Measurements from ENCODE around the gene SPIRE2.
A peak's percentile ranks its signal among the peaks of the same experiment; 100 is the strongest.
"Not testable (repeated sequence)": the region's sequence is repeated elsewhere in the genome, so short reads cannot be mapped to it uniquely, and the experiment has no call there.

SPIRE2 gene

GRCh38 chr16:89808475-89808874 is 19.8 kb upstream of the SPIRE2 start:
- peak; percentile 4 for FAIRE-seq

GRCh38 chr16:89811321-89811720 is 17.0 kb upstream of the SPIRE2 start:
- DNase-seq (ENCODE audit: insufficient read length, low spot score): no peak
- FAIRE-seq: no peak

More at GRCh38 chr16:89808475-89808874, 19.8 kb upstream of the SPIRE2 start:
- no peak for DNase-seq (ENCODE audit: insufficient read length, low spot score)

- FAIRE-seq: no peak
- no peak for DNase-seq (ENCODE audit: insufficient read length, low spot score)
Measured at GRCh38 chr16:89815639-89816348, 12.5 kb upstream of the SPIRE2 start.

- DNase-seq (ENCODE audit: insufficient read length, low spot score); FAIRE-seq: not testable (repeated sequence)
Measured at GRCh38 chr16:89818851-89819403, 9.3 kb upstream of the SPIRE2 start.

DNA sequence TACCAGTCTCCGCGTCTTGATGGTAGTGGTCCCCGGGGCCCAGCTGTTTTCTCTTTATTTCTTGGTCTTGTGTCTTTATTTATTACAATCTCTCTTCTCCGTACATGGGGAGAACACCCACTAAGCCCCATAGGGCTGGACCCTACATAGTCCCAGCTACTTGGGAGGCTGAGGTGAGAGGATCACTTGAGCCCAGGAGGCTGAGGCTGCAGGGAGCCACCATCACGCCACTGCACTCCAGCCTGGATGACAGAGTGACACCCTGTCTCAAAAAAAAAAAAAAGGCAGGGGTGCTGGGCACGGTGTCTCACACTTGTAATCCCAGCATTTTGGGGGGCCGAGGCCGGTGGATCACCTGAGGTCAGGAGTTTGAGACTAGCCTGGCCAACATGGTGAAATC is 8.8 kb upstream of the SPIRE2 start:
- DNase-seq (ENCODE audit: insufficient read length, low spot score); FAIRE-seq: not testable (repeated sequence)

DNA sequence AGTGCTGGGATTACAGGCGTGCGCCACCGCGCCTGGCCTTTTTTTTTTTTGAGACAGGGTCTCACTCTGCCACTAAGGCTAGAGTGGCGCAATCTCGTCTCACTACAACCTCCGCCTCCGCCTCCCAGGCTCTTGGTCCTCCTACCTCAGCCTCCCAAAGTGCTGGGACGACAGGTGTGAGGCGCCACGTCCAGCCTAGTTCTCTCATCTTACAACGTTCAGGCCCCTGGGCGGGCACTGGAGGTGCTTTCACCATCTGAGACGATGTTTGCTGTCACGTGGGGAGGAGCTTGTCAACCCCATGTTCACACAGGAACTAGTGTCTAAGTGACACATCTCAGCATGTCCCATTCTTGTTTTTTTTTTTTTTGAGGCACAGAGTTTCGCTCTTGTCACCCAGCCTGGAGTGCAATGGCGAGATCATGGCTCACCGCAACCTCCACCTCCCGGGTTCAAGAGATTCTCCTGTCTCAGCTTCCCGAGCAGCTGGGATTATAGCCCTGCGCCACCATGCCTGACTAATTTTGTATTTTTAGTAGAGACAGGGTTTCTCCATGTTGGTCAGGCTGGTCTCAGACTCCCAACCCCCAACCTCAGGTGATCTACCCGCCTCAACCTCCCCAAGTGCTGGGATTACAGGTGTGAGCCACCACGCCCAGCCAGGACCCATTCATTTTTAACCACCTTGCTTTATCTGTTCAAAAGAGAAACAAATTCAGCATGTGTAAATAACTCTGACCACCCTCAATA is 6.7 kb upstream of the SPIRE2 start:
- FAIRE-seq (no peak), DNase-seq (ENCODE audit: insufficient read length, low spot score) (no peak)

GRCh38 chr16:89822188-89823086 is 5.8 kb upstream of the SPIRE2 start:
- FAIRE-seq (no peak), DNase-seq (ENCODE audit: insufficient read length, low spot score) (no peak)

DNA sequence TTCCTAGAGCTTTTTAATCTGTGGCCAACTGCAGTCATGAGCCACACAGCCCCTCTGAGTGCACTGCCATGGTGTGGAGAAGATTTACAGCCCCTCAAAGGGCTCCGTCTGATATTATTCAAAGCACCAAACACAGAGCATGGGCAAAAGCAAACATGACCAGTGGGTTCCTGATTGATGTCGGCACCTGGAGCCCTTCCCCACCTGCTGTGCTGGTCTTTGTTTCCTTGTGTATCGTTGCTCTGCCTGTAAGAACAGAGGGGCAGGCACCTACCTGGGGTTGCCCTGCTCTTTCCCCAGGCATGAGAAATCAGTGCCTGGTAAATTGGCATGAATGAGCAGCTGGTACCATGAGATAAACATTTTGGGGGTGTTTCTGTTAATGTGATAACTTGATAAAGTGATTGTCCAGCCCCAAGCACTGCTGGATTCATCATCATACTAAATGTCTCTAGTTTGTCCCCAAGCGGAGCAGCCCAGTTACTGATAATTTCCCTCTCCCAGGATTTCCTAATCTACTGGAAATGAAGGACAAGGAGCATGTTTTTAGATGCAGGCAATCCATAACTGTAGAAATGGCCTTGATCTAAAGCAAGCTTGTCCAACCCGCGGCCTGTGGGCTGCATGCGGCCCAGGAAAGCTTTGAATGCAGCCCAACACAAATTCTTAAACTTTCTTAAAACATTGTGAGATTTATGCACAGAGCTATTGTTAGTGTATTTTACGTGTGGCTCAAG is 5.0 kb upstream of the SPIRE2 start:
- FAIRE-seq: no peak
- no peak for DNase-seq (ENCODE audit: insufficient read length, low spot score)

DNA sequence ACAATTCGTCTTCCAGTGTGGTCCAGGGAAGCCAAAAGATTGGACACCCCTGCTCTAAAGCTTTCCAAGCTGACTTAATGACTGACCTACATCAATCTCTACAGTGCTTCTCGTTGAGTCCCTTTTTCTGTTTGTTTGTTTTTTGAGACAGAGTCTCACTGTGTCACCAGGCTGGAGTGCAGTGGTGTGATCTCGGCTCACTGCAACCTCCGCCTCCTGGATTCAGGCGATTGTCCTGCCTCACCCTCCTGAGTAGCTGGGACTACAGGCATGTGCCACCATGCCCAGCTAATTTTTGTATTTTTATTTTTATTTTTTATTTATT is 4.5 kb upstream of the SPIRE2 start:
- not testable (repeated sequence) for FAIRE-seq; DNase-seq (ENCODE audit: insufficient read length, low spot score)

- FAIRE-seq: no peak
- DNase-seq (ENCODE audit: insufficient read length, low spot score): no peak
Measured at GRCh38 chr16:89826531-89827382, 1.5 kb upstream of the SPIRE2 start.

DNA sequence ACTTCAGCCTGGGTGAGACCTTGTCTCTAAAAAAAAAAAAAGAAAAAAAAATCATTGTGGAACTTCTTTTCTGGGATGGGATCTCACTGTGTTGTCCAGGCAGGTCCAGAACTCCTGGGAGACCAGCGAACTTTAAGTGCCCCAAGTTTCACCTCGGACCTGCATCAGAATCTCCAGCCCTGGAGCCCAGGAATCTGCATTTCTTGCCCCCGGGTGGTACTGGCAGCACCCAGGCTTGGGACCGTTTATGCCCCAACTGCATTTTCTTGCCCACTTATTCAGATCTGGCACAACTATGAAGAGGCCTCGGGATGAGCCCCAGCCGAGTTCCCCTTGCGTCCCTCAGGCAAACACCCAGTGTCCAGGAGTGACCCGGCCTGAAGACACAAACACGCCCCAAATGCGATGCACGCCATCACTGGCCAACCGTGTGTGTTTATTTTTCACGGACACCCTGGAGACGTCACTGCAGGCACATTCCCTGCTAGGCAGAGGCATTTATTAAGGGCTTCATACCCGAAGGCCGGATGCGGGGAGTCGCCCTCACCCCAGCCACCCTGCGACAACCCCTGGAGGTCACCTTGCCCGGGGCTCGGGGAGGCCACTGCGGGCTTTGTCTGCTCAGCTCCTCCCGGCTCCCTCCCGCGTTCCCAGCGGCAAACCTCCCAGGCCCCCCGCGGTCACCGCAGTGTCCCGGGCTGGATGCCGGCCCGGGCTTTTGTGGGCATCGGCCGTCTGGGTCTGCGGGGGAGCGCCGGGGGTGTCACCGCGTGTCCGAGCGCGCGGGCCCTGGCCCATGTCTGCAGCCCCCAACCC is 684 bp upstream of the SPIRE2 start:
- FAIRE-seq: peak; percentile 67
- DNase-seq (ENCODE audit: insufficient read length, low spot score): peak; percentile 42

GRCh38 chr16:89828870-89829629 is 775 bp downstream of the SPIRE2 start:
- FAIRE-seq: no peak

DNA sequence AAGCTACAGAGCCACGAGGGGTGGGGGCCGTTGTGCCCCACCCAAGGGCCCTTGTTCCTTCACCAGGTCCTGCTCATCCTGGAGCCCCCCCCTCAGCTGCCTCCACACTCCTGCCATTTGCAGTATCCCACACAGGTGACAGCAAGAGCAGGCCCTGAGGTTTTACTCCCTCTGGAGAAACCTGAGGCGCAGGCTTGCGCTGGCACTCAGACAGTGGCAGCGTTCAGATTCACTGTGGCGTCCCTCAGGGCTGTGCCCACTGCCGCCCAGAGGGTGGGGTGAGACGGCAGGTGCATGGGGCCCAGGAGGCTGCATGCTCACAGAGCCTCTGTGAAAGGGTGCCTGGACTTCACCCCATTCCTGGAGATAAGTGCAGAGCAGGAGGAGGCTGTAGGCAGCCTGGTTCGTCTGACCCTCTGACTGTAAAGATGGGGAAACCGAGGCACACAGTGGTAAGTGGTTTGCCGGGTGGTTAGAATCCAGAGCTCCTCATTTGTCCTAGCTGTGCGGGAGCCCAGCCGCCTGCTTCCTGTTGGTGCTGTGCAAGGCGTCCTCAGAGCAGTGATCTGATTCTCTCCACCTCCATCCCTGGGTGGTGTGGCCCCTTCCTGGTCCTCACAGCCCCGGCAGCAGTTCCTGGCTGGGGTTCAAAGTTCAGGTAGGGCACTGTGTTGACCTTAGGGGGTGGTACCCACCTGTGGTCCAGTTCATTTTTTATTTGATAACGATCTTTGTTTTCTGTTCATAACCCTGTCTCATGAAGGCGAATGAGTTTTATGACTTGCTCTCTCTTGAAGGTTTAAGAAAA is 1.6 kb downstream of the SPIRE2 start:
- DNase-seq (ENCODE audit: insufficient read length, low spot score) (no peak), FAIRE-seq (no peak)

More at GRCh38 chr16:89828870-89829629, 775 bp downstream of the SPIRE2 start:
- no peak for DNase-seq (ENCODE audit: insufficient read length, low spot score)

DNA sequence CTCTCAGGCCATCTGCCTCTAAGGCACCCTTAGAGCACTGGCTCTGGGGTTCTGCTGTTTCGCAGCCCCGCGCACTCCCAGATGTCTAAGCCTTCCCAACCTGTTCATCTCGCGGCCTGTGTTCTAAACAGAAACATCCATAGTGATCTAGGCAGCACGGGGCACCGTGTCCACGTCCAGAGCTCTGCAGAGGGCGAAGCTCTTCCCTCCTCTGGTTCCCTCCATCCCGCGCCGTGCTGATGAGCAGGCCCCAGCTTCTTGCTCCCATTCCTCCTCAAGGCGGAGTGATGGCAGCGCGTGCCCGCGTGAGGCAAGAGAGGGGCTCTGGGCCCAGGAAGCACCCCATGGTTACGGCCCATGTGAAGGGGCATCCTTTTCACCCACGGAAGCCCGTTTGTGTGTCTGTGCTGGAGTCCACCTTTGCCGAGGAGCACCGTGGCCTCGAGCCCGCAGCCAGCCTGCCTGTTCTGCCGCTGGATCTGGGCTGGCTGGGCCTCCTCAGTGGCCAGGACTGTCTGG is 3.6 kb downstream of the SPIRE2 start:
- DNase-seq (ENCODE audit: insufficient read length, low spot score) (no peak), FAIRE-seq (no peak)

GRCh38 chr16:89833664-89834363 is 5.5 kb downstream of the SPIRE2 start:
- not testable (repeated sequence) for DNase-seq (ENCODE audit: insufficient read length, low spot score); FAIRE-seq

DNA sequence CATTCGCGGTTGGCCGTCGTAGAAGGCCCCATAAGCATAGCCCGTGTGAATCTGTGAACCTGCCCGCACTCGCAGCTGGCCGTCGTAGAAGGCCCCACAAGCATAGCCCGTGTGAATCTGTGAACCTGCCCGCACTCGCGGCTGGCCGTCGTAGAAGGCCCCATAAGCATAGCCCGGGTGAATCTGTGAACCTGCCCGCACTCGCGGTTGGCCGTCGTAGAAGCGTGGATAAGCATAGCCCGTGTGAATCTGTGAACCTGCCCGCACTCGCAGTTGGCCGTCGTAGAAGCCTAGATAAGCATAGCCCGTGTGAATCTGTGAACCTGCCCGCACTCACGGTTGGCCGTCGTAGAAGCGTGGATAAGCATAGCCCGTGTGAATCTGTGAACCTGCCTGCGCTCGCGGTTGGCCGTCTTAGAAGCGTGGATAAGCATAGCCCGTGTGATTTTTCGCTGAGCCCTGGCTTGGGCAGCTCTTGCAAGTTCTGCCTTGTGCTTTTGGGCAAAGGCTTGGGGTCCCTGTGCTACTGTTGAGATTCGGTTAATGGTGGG is 6.6 kb downstream of the SPIRE2 start:
- FAIRE-seq; DNase-seq (ENCODE audit: insufficient read length, low spot score): not testable (repeated sequence)

Measured in HTR-8/SVneo (cell line).